Hematopoietic multipotent progenitor cell treated with erythropoietin and hydrocortisone succinate and interleukin-3 and kit ligand, for 15 days (in vitro differentiated cells): ENCODE results near the gene TOGARAM2.

Source experiments
- DNase-seq: peaks from one replicate; pipeline ENCODE4 v3.0.0-alpha.2; 2015; ENCODE audit warnings: low spot score

Gene TOGARAM2

DNA sequence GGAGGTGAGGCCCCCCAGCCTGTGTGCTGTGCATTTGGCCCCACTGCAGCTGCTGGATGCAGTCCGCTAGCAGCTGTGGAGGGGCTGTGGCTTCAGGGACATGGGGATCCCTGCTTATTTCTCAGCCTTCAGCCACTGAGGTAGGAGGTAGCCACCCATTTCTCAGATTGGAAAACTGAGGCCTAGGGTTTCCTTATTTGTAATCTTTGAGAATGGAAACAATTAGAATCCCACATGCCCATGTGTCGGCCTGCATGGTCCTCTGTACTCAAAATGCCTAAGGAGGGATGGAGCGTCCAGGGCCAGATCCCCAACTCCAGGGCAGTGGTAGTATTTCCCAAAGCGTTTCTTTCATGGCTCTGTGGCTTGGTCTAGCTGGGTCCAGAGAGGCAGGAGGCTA, 42.1 kb downstream of the TOGARAM2 start:
- no peak for DNase-seq

DNA sequence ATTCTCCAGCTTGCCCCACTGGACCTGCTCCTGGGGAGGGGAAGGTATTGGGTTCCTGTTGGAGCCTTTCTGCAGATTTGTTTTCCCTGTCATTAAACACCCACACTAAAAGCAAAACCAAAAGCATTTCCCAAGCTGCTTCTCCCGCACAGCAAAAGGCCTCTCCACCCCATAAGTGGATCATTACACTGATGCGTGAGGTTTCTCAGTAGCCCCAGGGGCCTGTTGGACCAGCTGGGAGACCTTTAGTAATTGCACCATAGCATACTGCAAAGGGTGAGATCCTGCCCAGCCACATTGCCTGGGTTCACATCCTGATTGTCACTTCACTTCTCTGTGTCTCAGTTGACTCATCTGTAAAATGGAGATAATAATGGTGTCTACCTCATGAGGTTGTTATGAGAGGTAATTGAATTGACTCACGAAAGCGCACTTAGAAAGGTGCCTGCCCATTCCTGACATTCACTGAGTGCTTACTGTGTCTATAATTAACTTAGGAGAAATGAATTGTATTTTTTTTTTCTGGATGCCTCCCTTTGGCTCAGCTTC, 43.9 kb downstream of the TOGARAM2 start:
- no peak for DNase-seq

GRCh38 chr2:29025711-29026110, 44.6 kb downstream of the TOGARAM2 start:
- no peak for DNase-seq

DNA sequence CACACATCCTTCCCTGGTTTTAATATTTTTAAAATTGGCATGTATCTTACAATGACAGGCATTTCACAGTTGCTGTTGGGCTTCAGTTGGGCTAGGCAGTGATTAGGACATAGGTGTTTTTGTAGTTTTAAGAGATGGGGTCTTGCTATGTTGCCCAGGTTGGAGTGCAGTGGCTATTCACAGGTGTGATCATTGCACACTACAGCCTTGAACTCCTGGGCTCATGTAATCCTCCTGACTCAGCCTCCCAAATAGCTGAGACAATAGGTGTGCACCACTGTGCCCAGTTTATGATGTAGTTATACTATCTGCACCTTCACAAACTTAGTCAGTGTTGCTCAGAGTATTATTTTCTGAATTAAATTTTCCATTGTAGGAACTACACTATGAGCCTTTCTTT, 49.9 kb downstream of the TOGARAM2 start:
- no peak for DNase-seq

DNA sequence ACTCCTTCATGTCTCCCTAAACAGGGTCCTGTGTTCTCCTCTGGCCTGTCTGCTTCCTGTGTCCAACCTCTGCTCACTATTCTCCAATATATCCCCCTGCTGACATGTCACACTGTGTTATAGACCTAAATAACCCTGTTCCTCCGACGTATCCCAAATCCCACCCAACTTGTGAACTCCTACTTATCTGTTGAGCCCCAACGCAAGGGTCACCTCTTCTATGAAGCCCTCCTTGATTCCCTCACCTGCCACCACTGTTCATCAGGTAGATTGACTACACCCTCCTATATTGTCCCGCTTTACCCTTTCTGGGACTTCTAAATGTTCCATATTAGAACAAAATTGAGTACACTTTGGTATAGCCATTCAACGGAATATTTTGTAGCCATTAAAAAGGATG, 51.1 kb downstream of the TOGARAM2 start:
- DNase-seq, result no peak

DNA sequence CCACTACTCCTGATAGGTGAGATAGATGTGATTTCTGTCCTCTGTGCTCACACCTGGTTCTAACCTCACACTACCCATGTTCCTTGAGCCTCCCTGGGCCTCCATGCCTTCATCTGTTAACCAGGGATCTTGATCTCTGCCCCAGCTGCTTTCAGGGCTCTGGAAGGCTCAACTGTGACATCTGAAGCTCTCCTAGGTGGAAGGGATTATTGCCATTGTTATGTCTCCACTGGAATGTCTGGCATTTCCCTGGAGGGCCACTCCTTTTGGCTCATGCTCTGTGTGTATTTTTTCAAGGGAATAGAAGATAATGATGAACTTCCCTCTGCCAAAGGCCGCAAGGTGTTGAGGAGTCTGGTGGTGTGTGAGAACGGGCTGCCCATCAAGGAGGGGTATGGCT, 52.1 kb downstream of the TOGARAM2 start:
- DNase-seq, result no peak

GRCh38 chr2:29033656-29034055, 52.6 kb downstream of the TOGARAM2 start:
- no peak for DNase-seq

- DNase-seq, result no peak
Measured at GRCh38 chr2:29035016-29035745, 54.1 kb downstream of the TOGARAM2 start.

- DNase-seq, result no peak
Measured at GRCh38 chr2:29039718-29040480, 58.8 kb downstream of the TOGARAM2 start.

GRCh38 chr2:29040552-29040951, 59.5 kb downstream of the TOGARAM2 start:
- DNase-seq, result no peak

DNA sequence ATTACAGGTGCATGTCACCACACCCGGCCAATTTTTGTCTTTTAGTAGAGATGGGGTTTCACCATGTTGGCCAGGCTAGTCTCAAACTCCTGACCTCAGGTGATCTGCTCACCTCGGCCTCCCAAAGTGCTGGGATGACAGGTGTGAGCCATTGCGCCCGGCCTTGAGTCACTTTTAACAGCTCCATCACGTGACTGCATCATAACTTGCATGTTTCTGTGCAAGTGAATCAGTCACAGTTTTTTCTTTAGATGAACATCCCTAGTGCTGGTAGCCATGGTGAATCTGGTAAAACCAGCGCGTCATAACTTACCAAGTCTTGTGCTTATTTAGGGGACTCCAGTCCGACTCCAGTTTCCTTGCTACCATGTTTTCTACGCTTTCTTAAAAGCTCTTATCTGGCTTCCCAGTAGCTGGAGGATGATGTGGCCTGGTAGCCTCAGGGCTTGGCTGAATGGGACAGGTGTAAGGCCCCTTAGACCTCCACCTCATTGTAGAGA, 60.1 kb downstream of the TOGARAM2 start:
- DNase-seq, result no peak

DNA sequence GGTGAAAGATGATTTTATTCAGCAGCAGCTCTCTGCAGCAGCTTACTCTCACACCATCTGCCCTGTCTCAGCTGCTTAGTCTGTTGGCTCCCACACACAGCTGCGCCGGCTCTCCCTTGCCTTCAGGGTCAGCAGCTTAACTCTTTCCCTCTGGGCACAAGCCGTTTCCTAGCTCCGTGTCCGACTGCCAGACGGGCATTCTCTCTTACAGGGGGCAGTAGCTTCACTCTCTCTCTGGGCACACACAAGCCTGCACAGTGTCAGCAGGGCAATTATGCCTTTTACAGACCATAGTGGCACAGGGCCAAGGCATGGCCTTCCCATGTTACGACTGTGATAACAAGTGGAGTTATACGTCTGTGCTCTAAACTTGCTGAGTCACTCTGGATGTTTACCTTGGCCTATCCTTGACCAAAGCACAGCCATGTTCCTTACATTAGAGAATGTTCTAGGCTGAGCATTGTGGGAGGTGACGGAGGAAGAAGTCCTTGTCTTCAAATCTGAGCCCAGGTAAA, 61.5 kb downstream of the TOGARAM2 start:
- peak; percentile 26 for DNase-seq

DNA sequence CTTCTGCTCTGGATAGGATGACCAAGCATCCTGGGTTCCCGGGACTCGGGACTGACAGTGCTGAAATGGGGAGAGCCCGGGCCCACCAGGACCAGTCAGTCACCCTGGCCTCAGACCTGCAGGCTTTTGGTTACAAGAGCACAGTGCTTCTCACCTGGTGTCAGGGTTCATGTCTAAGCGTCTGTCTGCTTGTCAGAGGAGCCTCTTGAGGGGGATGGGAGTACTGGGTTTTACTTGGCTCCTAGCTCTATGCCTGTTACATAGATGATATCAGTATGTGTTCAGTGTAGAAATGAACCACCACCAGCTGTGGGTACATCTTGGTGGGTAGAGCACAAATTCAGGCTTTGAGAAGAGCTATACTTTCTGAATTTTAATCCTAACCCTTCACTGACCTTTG, 63.4 kb downstream of the TOGARAM2 start:
- DNase-seq, result no peak

GRCh38 chr2:29046321-29046720, 65.2 kb downstream of the TOGARAM2 start:
- no peak for DNase-seq

DNA sequence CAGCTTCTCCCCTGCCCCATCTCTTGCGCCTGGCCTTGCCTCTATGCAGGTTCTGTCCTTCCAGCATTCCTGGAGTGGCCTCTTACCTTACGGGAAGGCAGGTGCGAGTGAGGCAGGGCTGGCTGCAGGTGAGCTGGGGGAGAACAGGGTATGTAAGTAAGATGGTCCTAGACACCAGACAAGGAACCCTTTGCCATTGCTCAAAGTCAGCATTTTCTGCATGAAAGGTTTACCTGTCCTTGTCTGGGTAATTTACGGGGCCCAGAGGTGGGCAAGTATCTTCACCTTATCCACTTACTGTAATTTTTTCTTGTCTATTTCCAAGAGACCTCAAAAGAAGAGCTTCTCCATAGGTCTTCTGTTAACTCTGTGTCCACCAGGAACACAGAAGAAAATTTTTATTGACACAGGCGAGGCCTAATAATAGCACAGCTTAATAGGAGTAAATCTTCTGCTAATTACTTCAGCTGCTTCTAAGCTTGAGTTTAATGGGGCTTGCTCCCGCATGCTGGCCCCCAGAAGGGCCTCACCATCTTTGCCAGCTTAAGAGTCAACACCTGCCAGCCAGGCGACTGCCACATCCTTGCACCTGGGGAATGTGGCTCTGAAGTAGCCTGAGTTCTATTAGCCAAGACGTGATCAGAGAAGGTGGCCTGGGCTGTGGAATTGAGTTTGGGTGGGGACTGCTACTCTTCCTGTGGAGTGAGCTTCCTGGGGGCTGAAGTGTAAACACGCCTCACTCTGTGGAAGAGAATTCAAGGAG, 66.2 kb downstream of the TOGARAM2 start:
- no peak for DNase-seq

- no peak for DNase-seq
Measured at GRCh38 chr2:29050591-29050990, 69.5 kb downstream of the TOGARAM2 start.

GRCh38 chr2:29051730-29052129, 70.6 kb downstream of the TOGARAM2 start:
- no peak for DNase-seq

- DNase-seq, result no peak
Measured at GRCh38 chr2:29052807-29053206, 71.7 kb downstream of the TOGARAM2 start.

GRCh38 chr2:29053223-29053622, 72.1 kb downstream of the TOGARAM2 start:
- DNase-seq, result no peak

DNA sequence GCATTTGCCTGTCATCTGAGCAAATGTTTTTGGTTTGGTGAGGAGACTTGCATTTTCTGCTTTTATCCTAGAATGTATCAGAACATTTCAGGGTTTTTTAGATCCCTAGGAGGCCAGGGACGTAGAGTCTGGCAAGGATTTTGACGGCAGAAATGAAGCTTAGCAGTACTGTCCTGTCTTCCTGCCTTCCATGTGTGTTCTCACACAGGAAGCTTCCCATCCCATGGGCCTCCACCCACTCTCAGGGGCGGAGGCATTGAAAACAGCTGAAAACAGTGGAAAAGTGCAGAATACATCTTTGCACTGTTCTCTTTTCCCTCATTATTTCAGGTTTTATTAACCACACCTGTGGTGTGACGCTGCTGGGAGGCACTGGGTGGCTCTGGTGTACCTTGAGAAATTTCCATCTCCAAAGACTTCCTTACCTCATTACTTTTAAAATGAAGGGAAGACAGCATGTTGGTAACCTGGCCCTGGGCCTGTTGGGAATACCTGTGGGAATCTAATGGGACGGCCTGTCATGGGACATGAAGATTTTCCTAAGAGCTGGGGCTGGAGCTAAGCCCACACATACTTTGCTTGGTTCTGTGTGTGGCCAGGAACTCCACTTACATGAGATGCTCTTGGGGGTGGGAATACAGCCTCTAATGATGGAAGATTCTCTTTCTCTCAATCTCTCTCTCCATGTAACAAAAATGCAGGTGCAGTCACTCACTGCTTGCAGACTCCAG, 72.7 kb downstream of the TOGARAM2 start:
- DNase-seq, result no peak

DNA sequence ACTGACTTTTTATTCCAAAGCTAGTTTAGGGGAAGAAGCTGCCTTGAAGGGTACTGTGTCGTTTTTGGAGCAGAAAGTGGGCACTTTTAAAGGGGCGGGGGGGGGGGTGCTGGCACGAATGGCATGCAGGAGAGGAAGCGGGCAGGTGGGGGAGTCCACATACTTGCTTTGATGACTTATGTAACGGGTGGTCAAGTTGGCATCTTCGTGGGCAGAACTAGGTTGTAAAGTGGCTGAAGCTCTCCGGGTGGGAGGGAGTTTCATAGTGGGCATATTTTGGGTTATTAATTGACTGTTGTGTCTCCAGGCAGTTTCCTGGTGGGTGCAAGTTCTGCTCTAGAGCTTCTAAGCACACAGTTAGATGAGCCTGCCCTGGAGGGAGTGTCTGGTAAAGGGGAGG, 73.3 kb downstream of the TOGARAM2 start:
- no peak for DNase-seq

GRCh38 chr2:29055601-29056000, 74.5 kb downstream of the TOGARAM2 start:
- DNase-seq, result no peak
